ENCODE results near the gene STARD3. TPM values are rescaled to one million over a fixed set of nuclear protein-coding genes. Genes with fewer than 3 reads are reported as not detected.

Gene STARD3
- total and polyA plus RNA-seq, 2 of the 13 experiments (the other 11 are each of a cell fraction or from before 2014, with no cell fraction given), result 34.6 to 100 TPM

DNA sequence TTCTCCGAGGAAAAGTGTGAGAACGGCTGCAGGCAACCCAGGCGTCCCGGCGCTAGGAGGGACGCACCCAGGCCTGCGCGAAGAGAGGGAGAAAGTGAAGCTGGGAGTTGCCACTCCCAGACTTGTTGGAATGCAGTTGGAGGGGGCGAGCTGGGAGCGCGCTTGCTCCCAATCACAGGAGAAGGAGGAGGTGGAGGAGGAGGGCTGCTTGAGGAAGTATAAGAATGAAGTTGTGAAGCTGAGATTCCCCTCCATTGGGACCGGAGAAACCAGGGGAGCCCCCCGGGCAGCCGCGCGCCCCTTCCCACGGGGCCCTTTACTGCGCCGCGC, 62.8 kb downstream of the STARD3 start, which contains the start of gene ERBB2 (continued):
- TF ChIP-seq ZNF138 (CRISPR knock-in tag; IDR thresholded peaks at IDR 0.05; ENCODE audit: low read depth) (no peak), NKX3-1 (CRISPR knock-in tag; IDR thresholded peaks at IDR 0.05) (no peak), TCF12 (IDR thresholded peaks at IDR 0.05) (no peak), TCF12 (CRISPR knock-in tag; IDR thresholded peaks at IDR 0.05) (no peak), ZFP36L2 (CRISPR knock-in tag; IDR thresholded peaks at IDR 0.05) (no peak), NFKB2 (CRISPR knock-in tag; IDR thresholded peaks at IDR 0.05; ENCODE audit: borderline replicate concordance) (no peak), NCOA2 (CRISPR knock-in tag; IDR thresholded peaks at IDR 0.05) (peak; percentile 38; the same call in 1 of the 2 replicates), HOXA5 (CRISPR knock-in tag; IDR thresholded peaks at IDR 0.05) (no peak), ZBTB42 (CRISPR knock-in tag; IDR thresholded peaks at IDR 0.05) (no peak; the same call in 1 of the 2 replicates), MEIS2 (CRISPR knock-in tag; IDR thresholded peaks at IDR 0.05) (no peak), HHEX (CRISPR knock-in tag; IDR thresholded peaks at IDR 0.05) (no peak), MBNL3 (CRISPR knock-in tag; conservative IDR thresholded peaks at IDR 0.05) (no peak), ZNF619 (CRISPR knock-in tag; IDR thresholded peaks at IDR 0.05) (no peak), MTERF4 (CRISPR knock-in tag; IDR thresholded peaks at IDR 0.05) (no peak), ZNF232 (CRISPR knock-in tag; IDR thresholded peaks at IDR 0.05; ENCODE audit: borderline replicate concordance) (no peak), ETV5 (CRISPR knock-in tag; IDR thresholded peaks at IDR 0.05; ENCODE audit: borderline replicate concordance) (no peak; the same call in 1 of the 2 replicates), ZNF597 (CRISPR knock-in tag; IDR thresholded peaks at IDR 0.05) (no peak), MTF1 (CRISPR knock-in tag; IDR thresholded peaks at IDR 0.05) (no peak), SYNCRIP (IDR thresholded peaks at IDR 0.05; ENCODE audit: insufficient read depth, low read depth, low read length) (no peak), ZNF317 (CRISPR knock-in tag; IDR thresholded peaks at IDR 0.05) (no peak; the same call in 1 of the 2 replicates), ISL2 (CRISPR knock-in tag; IDR thresholded peaks at IDR 0.05) (no peak), ZNF775 (CRISPR knock-in tag; IDR thresholded peaks at IDR 0.05; ENCODE audit: borderline replicate concordance) (no peak), ZNF878 (CRISPR knock-in tag; IDR thresholded peaks at IDR 0.05) (no peak), ARNT (IDR thresholded peaks at IDR 0.05) (no peak), THAP8 (CRISPR knock-in tag; IDR thresholded peaks at IDR 0.05; ENCODE audit: borderline replicate concordance) (no peak), GFI1 (CRISPR knock-in tag; IDR thresholded peaks at IDR 0.05; ENCODE audit: borderline replicate concordance) (no peak), PTBP1 (IDR thresholded peaks at IDR 0.05; ENCODE audit: low read depth, low read length, poor library complexity, severe bottlenecking) (no peak), ZNF776 (CRISPR knock-in tag; IDR thresholded peaks at IDR 0.05) (no peak), ZNF564 (CRISPR knock-in tag; IDR thresholded peaks at IDR 0.05) (0 out of 2 replicates have a peak, but pooled peaks have one; percentile 58), REPIN1 (CRISPR knock-in tag; IDR thresholded peaks at IDR 0.05; ENCODE audit: borderline replicate concordance, low read depth) (no peak)
- TF ChIP-seq, protein P1, sequence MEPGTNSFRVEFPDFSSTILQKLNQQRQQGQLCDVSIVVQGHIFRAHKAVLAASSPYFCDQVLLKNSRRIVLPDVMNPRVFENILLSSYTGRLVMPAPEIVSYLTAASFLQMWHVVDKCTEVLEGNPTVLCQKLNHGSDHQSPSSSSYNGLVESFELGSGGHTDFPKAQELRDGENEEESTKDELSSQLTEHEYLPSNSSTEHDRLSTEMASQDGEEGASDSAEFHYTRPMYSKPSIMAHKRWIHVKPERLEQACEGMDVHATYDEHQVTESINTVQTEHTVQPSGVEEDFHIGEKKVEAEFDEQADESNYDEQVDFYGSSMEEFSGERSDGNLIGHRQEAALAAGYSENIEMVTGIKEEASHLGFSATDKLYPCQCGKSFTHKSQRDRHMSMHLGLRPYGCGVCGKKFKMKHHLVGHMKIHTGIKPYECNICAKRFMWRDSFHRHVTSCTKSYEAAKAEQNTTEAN (CRISPR knock-in tag; conservative IDR thresholded peaks at IDR 0.05), result no peak

Measured in HepG2 (cell line).